Ecto neural progenitor cell (in vitro differentiated cells): ENCODE measurements around the gene CCDC187.
"Not testable (repeated sequence)": the region's sequence is repeated elsewhere in the genome, so short reads cannot be mapped to it uniquely, and the experiment has no call there.

Experiments used
- DNase-seq: peaks from one replicate; pipeline ENCODE4 v3.0.0-alpha.2; 2018; ENCODE audit warnings: low spot score

CCDC187 gene

DNA sequence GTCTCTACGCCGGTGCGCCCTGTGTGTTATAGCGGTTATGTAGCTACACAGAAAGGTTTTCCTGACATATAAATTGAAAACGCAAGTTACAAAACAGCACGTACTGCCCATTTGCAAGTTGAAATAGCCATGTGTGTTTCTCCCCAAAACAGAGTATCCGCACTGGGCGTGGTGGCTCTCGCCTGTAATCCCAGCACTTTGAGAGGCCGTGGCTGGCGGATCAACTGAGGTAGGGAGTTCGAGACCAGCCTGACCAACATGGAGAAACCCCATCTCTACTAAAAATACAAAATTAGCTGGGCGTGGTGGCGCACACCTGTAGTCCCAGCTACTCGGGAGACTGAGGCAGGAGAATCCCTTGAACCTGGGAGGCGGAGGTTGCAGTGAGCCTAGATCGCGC is 37.3 kb downstream of the CCDC187 start:
- not testable (repeated sequence) for DNase-seq

GRCh38 chr9:136265561-136266355 is 38.1 kb downstream of the CCDC187 start:
- DNase-seq, result no peak

DNA sequence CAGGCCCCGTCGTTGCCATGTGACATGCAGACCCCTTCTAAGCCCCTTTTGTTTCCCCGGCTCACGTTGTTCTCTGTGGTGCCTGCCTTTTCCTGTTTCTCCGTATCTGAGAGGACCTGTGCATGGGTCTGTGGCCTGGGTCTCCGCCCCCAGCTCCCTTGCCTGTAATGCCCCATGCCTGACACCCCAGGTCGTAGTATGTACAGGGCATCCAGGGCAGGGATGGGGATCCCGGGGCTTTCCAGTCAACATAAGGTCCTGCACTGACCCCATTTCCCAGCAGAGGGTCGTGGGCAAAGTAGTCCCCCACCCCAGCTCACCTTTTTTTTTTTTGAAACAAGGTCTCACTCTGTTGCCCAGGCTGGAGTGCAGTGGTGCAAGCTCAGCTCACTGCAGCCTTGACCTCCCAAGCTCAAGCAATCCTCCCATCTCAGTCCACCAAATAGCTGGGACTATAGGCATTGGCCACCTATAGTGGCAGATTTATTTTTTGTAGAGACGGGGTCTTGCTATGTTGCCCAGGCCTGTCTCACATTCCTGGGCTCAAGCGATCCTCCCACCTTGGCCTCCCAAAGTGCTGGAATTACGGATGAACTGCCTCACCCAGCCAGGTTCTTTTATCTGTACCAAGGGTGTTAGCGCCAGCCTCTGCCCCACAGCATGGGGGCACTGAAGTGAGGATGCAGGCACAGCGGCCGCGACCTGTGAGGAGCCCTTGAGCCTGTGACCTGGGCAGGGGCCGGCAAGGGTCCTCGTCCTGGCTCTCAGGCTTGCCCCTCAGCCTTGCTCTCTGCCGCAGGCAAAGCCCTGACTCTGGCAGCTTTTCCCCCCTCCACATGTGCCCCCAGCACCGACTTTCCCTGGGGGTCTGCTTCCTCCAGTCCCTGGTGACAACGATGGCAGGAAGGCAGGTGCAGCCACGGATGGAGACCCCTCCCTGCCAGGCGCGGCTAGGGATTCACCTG is 39.2 kb downstream of the CCDC187 start:
- DNase-seq, result no peak

GRCh38 chr9:136264031-136264430 is 39.9 kb downstream of the CCDC187 start:
- no peak for DNase-seq

GRCh38 chr9:136262671-136263178 is 41.2 kb downstream of the CCDC187 start:
- no peak for DNase-seq

DNA sequence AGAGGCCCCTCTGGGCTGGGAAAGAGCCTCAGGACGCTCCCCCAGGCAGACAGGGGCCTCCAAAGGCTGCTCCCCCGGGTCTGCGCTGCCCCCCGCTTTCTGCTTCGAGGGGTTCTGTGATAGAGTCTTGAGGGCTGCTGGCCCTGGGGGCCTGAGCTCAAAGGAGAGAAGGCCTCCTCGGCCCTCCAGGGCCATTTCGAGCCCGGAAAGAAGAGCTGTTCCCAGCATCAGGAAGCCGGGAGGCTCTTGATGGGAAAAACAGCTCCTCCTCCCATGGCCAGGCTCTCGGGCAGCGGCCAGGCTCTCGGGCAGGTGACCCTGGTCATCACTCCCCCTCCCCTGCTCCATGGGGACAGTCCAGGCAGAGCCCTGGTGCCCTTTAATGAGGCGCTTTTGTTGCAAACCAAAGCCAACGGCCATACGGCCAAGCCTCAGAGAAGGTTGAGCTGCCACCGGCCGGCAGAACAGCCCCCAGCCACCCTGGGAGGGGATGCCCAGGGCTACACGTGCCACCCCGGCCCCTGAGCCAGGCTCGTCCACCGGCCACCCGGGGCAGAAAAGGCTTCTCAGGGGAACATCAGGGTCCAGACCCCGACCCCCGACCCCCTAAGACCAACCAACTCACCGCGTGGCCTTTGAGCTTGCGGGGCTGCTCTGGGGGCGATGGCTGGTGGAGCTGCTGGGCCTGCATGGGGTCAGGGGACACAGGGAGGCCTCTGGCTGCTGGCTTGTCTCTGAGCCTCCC is 42.0 kb downstream of the CCDC187 start:
- DNase-seq, result no peak

DNA sequence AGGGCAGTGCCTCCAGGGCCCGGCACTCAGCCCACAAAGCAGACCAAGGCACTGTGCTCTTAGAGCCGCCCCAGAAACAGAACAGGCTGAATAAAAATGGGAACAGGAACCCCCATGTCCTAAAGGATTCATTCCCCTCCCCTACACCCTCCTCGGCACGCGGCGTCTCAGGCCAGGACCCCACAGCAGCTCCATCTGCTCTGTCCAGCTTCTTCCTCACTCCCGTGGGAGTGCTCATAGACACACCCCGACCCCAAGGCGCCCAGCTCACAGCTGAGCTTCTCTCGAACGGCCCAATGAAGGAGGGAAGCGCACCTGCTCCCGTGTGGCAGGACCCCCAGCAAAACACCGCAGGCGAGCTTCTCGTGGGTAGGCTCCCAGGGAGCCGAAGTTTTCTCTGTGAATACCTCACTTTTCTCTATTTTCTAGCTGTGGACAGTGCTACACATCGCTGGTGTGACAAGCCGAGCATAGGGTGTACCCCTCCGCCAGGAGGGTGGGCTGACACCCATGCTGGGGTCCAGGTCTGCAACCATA is 42.9 kb downstream of the CCDC187 start:
- no peak for DNase-seq

DNA sequence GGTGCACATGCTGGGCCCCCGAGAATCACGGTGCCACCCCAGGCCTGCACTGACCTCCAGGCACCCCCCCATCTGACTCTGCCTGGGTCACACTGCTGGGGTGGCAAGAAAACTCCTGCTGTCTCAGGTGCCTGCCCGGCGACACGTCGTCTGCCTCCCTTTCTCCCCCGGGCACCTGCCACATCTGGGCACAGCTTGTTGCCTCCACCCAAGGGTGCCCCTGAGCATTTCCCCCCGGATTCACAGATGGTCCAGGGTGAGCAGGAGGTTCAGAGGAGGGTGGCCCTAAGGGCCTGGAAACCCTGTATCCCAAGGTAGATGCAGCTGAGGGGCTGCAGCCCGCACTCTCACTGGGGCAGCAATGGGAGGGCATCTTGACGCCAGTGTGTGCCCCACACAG is 43.4 kb downstream of the CCDC187 start:
- no peak for DNase-seq

GRCh38 chr9:136259836-136260235 is 44.1 kb downstream of the CCDC187 start:
- no peak for DNase-seq

GRCh38 chr9:136259517-136259813 is 44.4 kb downstream of the CCDC187 start:
- no peak for DNase-seq

DNA sequence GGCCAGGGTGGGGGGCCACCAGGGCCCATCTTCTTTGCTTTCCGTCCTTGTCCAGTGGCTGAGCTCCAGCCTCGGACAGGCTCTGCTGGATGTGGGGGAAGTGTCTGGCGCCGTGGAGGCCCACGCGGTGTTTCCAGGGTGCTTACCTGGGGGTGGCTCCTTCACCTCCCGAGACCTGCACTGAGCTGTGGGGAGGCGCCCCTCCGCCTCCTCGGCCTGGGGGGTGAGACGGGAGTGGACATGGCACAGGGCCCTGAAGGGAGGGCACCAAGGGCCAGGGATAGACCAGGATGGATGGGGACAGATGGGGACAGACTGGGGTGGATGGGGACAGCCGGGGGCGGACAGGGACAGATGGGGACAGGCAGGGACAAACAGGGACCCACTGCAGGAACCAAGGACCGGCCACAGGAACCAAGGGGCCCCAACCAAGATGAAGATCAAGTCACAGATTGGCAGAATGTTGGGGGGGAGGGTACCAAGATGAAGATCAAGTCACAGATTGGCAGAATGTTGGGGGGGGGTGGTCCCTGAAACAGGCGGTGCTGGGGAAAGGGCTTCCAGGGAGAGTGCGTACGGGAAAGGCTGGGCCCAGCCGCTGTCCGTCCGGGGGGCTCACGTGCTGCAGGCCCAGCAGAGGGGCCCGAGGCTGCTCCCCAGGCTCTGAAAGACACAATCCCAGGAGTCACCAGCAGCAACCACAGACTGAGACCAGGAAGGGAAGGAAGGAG is 44.9 kb downstream of the CCDC187 start:
- DNase-seq, result no peak

DNA sequence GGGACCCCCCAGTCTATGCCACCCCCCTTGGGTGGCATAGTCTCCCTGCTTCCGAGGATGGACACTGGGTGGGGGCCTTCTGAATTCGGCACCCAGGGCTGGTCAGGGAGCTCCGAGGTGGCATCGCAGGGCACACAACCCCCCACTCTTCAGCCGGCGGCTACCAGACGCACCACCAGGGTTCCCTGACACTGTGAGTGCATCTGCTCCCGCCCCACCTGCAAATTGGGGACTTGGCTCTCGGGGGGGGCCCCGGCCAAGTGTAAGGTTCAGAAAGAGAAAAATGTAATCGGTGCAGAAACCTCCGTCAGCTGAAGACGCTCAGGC is 45.6 kb downstream of the CCDC187 start:
- no peak for DNase-seq

DNA sequence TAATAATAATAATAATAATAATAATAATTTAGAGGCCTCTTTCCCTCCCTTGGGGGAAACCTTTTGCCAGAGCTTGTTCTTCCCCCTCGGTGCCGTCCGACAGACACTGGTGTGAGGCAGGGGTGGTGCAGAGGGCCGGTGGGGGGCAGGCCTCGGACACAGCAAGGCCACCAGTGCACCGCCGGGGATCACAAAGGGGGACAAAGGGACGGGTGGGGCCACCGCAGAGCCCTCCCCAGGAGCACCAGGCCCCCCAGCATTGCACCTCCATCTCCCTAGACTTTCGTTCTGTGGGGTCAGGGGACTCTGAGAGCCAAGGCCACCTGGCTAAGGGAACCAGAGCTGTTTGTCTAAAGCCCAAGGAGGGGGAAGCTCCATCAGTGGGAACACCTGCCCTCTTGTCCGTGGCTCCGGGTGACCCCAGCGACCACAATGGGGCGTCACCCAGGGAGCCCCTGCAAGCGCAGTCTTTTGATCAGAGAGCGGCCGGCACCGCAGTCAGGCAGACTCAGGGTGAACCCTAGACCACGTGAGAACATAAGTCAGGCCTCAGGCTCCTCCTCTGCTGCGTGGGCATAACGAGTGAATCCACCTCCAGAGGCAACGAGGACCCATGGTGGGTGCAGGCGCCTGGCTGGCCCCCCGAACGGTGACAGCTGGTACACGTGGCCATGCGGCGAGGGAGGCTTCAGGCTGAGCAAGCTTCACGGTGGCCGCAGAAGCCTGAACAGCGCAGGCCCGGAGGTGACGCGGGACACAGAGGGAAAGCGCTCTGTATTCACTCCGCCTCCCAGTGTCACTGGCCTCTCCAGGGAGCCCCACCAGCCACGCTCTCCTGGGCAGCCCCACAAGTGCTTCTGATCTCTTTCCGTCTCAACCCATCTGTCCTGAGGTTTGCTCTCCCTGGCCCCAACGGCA is 46.3 kb downstream of the CCDC187 start:
- DNase-seq, result no peak

DNA sequence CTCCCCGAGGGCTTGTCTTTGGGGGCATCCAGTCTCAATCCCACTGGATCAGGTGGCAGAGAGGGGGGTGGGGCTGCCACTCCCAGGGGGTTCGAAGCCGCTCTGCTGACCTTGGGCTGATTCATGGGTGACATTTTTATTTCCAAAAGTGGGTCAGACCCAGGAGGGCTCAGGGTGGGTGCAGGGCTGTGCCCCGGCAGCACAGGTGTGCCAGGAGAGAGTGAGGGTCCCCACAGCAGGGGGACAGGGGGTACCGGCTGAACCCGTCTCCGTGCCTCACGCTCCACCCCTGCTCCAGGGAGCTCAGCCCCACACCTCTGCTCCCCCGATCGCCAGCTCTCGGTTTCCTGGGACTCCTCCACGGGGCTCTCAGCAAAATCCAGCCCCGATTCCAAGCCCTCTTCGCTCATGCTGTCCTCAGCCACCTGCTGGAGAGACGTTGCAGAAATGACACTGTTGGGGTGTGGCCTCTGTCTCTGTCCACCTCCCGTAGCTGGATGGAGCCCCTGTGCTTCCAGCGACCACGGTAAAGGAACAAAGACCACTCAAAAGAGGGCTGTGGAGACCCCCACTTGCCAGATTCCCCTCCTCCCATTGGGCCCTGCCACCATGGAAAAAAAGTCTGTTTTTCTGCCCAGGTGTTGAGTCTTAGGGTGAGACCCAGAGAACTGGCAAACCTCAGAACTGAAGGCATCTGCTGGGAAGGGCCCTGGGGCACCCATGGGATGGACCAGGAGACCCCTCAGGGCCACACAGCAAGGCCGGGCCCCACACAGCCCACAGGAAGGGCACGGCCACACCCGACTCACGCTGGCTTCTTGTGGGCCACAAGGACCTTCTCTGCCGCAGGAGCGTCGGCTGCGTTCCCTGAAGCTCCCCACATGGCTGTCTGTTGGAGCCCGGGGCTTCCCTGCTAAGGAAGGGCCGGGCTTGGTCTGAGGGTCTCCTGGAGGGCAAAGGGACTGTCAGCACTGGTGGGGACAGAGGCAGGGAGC is 47.7 kb downstream of the CCDC187 start:
- DNase-seq, result no peak

GRCh38 chr9:136255166-136255538 is 48.7 kb downstream of the CCDC187 start:
- DNase-seq, result no peak

- DNase-seq, result no peak
These were observed 49.3 kb downstream of the CCDC187 start for GRCh38 chr9:136254381-136255165.

- DNase-seq, result no peak
These were observed 50.4 kb downstream of the CCDC187 start for GRCh38 chr9:136253246-136254130.
